Liver (tissue), 9 donors: ENCODE measurements around the gene KCNK3. TPM values are rescaled to one million over a fixed set of nuclear protein-coding genes. Genes with fewer than 3 reads are reported as not detected.
A peak's percentile ranks its signal among the peaks of the same experiment; 100 is the strongest.
"Not testable (repeated sequence)": the region's sequence is repeated elsewhere in the genome, so short reads cannot be mapped to it uniquely, and the experiment has no call there.

Experiments
- DNase-seq: peaks from one replicate; pipeline ENCODE4 v3.0.0-alpha.2; 2017; ENCODE audit warnings: low spot score
- H3K27ac ChIP-seq, 2 donors: one replicate each; pipeline ENCODE4 v1.7.0; 2013; ENCODE audit warnings: inconsistent platforms in 2 of 2, low read length in 2 of 2, control low read depth in 1 of 2, low read depth in 1 of 2, mild to moderate bottlenecking in 1 of 2
- H3K27me3 ChIP-seq, 4 donors: one replicate each; pipeline versions ENCODE4 v1.6.1 to v1.7.0; 2013; ENCODE audit warnings: low read length in 3 of 4, inconsistent platforms in 1 of 4, mild to moderate bottlenecking in 1 of 4, moderate library complexity in 1 of 4; ENCODE audit not compliant: control insufficient read depth in 4 of 4, insufficient read depth in 4 of 4
- H3K36me3 ChIP-seq, 4 donors: one replicate each; pipeline versions ENCODE4 v1.6.1 to v1.7.0; 2013; ENCODE audit warnings: low read length in 3 of 4, mild to moderate bottlenecking in 3 of 4, low read depth in 1 of 4, moderate library complexity in 1 of 4; ENCODE audit not compliant: control insufficient read depth in 4 of 4, insufficient read depth in 3 of 4
- H3K4me1 ChIP-seq, 4 donors: one replicate each; pipeline versions ENCODE4 v1.6.1 to v1.7.0; 2013; ENCODE audit warnings: low read length in 3 of 4, mild to moderate bottlenecking in 3 of 4, moderate library complexity in 1 of 4; ENCODE audit not compliant: control insufficient read depth in 4 of 4, insufficient read depth in 4 of 4
- H3K4me3 ChIP-seq, 3 donors: one replicate each; pipeline versions ENCODE4 v1.6.1 to v1.7.0; 2013; ENCODE audit warnings: low read length in 3 of 3, control low read depth in 1 of 3, low read depth in 1 of 3, mild to moderate bottlenecking in 1 of 3
- H3K9ac ChIP-seq, 2 donors: one replicate each; pipeline ENCODE4 v1.7.0; 2013; ENCODE audit warnings: low read length in 2 of 2, mild to moderate bottlenecking in 2 of 2, moderate library complexity in 2 of 2, control low read depth in 1 of 2, low read depth in 1 of 2
- H3K9me3 ChIP-seq, 4 donors: one replicate each; pipeline versions ENCODE4 v1.6.1 to v1.7.0; 2013; ENCODE audit warnings: low read length in 3 of 4; ENCODE audit not compliant: control insufficient read depth in 4 of 4
- EGR1 ChIP-seq, 2 donors: IDR thresholded peaks; 2 replicates each; pipeline ENCODE4 v1.6.1; 2016 to 2018; ENCODE audit warnings: antibody characterized with exemption in 2 of 2, low read depth in 2 of 2
- FOXA1 ChIP-seq: IDR thresholded peaks from 2 replicates; pipeline ENCODE4 v1.6.1; 2016; ENCODE audit warnings: antibody characterized with exemption
- FOXA2 ChIP-seq: IDR thresholded peaks from 2 replicates; pipeline ENCODE4 v1.6.1; 2016; ENCODE audit warnings: antibody characterized with exemption
- GABPA ChIP-seq, 2 donors: IDR thresholded peaks in 1 of 2; conservative IDR thresholded peaks in 1 of 2; 2 replicates each; pipeline ENCODE4 v1.6.1; 2016; ENCODE audit warnings: antibody characterized with exemption in 2 of 2, mild to moderate bottlenecking in 1 of 2, moderate library complexity in 1 of 2
- HNF4A ChIP-seq, 2 donors: conservative IDR thresholded peaks; 2 replicates each; pipeline ENCODE4 v1.6.1; 2016; ENCODE audit warnings: antibody characterized with exemption in 2 of 2, mild to moderate bottlenecking in 2 of 2
- HNF4G ChIP-seq: IDR thresholded peaks from 2 replicates; pipeline ENCODE4 v1.6.1; 2016; ENCODE audit warnings: antibody characterized with exemption
- JUND ChIP-seq, 2 donors: IDR thresholded peaks; 2 replicates each; pipeline ENCODE4 v1.6.1; 2016; ENCODE audit warnings: antibody characterized with exemption in 2 of 2
- NR2F2 ChIP-seq: IDR thresholded peaks from 2 replicates; pipeline ENCODE4 v1.6.1; 2016; ENCODE audit warnings: antibody characterized with exemption
- RAD21 ChIP-seq, 2 donors: IDR thresholded peaks; 2 replicates each; pipeline ENCODE4 v1.6.1; 2016; ENCODE audit warnings: antibody characterized with exemption in 2 of 2, mild to moderate bottlenecking in 2 of 2
- RXRA ChIP-seq, 2 donors: IDR thresholded peaks; 2 replicates each; pipeline ENCODE4 v1.6.1; 2017 to 2018; ENCODE audit warnings: antibody characterized with exemption in 2 of 2, mild to moderate bottlenecking in 1 of 2
- SP1 ChIP-seq: IDR thresholded peaks from 2 replicates; pipeline ENCODE4 v1.6.1; 2018; ENCODE audit warnings: antibody characterized with exemption, mild to moderate bottlenecking
- TAF1 ChIP-seq: conservative IDR thresholded peaks from 2 replicates; pipeline ENCODE4 v1.6.1; 2016; ENCODE audit warnings: antibody characterized with exemption, mild to moderate bottlenecking
- YY1 ChIP-seq: IDR thresholded peaks from 2 replicates; pipeline ENCODE4 v1.6.1; 2016; ENCODE audit warnings: antibody characterized with exemption, mild to moderate bottlenecking
- WGBS: extraction: QIAGEN DNeasy Blood & Tissue Kit; methylation state at CpG from one replicate; pipeline ENCODE4 v1.1.7; 2013; 5-methylcytosine and 5-hydroxymethylcytosine counted together
- polyA plus RNA-seq, 2 donors: library from polyadenylated mRNA; stranded (reverse) in 1 of 2; unstranded in 1 of 2; fragments of 200-250 nt in 1 of 2; fragments of >200 nt in 1 of 2; fragmentation: Nextera tagmentation in 1 of 2; extraction: Ambion mirVana in 1 of 2; gene quantifications; one replicate each; pipeline versions ENCODE4 v1.2.1 to v1.2.3, GENCODE V29; 2013 to 2015
- total RNA-seq, 2 donors: library from RNA; depleted of rRNA; stranded (reverse); fragments of >200 nt; gene quantifications; one replicate each; pipeline ENCODE4 v1.2.3, GENCODE V29; 2014
- TF ChIP-seq, protein P1 (sequence below): IDR thresholded peaks from 2 replicates; pipeline ENCODE4 v1.6.1; 2016; ENCODE audit warnings: antibody characterized with exemption
- TF ChIP-seq, protein P2 (sequence below): IDR thresholded peaks from 2 replicates; pipeline ENCODE4 v1.6.1; 2016; ENCODE audit warnings: antibody characterized with exemption
- TF ChIP-seq, protein P3 (sequence below): fragments of 150-350 bp; IDR thresholded peaks from 2 replicates; pipeline ENCODE4 v1.5.1; 2017; ENCODE audit warnings: improper control_type of control experiment, low read depth, low read length; ENCODE audit not compliant: missing input control
- TF ChIP-seq, protein P4 (sequence below): IDR thresholded peaks from 2 replicates; pipeline ENCODE4 v1.6.1; 2016; ENCODE audit warnings: antibody characterized with exemption, mild to moderate bottlenecking
- TF ChIP-seq, protein P5 (sequence below): IDR thresholded peaks from 2 replicates; pipeline ENCODE4 v1.6.1; 2016; ENCODE audit warnings: antibody characterized with exemption
- donor health status: healthy.
- donor health status: healthy.
- donor health status: healthy.
- donor health status: healthy.
- donor health status: healthy.

Gene KCNK3
- total and polyA plus RNA-seq, 4 donors: 0.78 to 6.6 (median 2.6) TPM; not detected in 1

DNA sequence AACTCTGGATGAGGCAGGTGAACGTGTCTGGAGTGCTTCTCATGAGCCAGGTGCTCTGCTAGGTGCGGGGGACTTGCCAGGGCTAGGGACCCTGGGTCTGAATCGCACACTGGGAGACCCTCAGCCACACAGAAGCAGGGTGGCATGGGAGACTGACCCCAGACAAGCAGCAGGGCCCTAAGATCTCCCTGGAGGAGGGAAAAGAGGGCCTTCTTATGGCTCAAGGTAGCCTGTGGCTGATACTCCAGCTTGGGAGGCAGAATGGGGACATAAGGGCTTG lies 38.5 kb upstream of the KCNK3 start:
- H3K4me1 ChIP-seq: no peaks in the 10 kb centered on the region
- no peaks in the 10 kb centered on the region for H3K36me3 ChIP-seq
- WGBS: 80% methylated on average over 3 of the region's 3 CpGs
- H3K4me3 ChIP-seq: no peak overlapping the region
- no peak overlapping the region for H3K27ac ChIP-seq
- H3K9ac ChIP-seq: no peak overlapping the region
- H3K27me3 ChIP-seq: peaks cover 0 to 7% (median 0%) of the 10 kb centered on the region in 4 donors
- no peaks in the 10 kb centered on the region for H3K9me3 ChIP-seq
- peak; percentile 17 for DNase-seq
- TF ChIP-seq GABPA (IDR thresholded peaks at IDR 0.05 in 1 of 2, conservative IDR thresholded peaks at IDR 0.05 in 1 of 2) (no peak), HNF4A (conservative IDR thresholded peaks at IDR 0.05) (no peak), SP1 (no peak), JUND (IDR thresholded peaks at IDR 0.05) (no peak), TAF1 (no peak), EGR1 (IDR thresholded peaks at IDR 0.05; ENCODE audit: low read depth in 2 of 2) (no peak), HNF4G (no peak), FOXA1 (no peak), YY1 (no peak), NR2F2 (no peak), RXRA (IDR thresholded peaks at IDR 0.05) (no peak), RAD21 (IDR thresholded peaks at IDR 0.05) (no peak), FOXA2 (no peak)
- TF ChIP-seq, protein P1, sequence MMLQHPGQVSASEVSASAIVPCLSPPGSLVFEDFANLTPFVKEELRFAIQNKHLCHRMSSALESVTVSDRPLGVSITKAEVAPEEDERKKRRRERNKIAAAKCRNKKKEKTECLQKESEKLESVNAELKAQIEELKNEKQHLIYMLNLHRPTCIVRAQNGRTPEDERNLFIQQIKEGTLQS: no peak
- TF ChIP-seq, protein P2, sequence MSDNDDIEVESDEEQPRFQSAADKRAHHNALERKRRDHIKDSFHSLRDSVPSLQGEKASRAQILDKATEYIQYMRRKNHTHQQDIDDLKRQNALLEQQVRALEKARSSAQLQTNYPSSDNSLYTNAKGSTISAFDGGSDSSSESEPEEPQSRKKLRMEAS: no peak
- TF ChIP-seq, protein P3, sequence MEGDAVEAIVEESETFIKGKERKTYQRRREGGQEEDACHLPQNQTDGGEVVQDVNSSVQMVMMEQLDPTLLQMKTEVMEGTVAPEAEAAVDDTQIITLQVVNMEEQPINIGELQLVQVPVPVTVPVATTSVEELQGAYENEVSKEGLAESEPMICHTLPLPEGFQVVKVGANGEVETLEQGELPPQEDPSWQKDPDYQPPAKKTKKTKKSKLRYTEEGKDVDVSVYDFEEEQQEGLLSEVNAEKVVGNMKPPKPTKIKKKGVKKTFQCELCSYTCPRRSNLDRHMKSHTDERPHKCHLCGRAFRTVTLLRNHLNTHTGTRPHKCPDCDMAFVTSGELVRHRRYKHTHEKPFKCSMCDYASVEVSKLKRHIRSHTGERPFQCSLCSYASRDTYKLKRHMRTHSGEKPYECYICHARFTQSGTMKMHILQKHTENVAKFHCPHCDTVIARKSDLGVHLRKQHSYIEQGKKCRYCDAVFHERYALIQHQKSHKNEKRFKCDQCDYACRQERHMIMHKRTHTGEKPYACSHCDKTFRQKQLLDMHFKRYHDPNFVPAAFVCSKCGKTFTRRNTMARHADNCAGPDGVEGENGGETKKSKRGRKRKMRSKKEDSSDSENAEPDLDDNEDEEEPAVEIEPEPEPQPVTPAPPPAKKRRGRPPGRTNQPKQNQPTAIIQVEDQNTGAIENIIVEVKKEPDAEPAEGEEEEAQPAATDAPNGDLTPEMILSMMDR: no peak
- TF ChIP-seq, protein P4, sequence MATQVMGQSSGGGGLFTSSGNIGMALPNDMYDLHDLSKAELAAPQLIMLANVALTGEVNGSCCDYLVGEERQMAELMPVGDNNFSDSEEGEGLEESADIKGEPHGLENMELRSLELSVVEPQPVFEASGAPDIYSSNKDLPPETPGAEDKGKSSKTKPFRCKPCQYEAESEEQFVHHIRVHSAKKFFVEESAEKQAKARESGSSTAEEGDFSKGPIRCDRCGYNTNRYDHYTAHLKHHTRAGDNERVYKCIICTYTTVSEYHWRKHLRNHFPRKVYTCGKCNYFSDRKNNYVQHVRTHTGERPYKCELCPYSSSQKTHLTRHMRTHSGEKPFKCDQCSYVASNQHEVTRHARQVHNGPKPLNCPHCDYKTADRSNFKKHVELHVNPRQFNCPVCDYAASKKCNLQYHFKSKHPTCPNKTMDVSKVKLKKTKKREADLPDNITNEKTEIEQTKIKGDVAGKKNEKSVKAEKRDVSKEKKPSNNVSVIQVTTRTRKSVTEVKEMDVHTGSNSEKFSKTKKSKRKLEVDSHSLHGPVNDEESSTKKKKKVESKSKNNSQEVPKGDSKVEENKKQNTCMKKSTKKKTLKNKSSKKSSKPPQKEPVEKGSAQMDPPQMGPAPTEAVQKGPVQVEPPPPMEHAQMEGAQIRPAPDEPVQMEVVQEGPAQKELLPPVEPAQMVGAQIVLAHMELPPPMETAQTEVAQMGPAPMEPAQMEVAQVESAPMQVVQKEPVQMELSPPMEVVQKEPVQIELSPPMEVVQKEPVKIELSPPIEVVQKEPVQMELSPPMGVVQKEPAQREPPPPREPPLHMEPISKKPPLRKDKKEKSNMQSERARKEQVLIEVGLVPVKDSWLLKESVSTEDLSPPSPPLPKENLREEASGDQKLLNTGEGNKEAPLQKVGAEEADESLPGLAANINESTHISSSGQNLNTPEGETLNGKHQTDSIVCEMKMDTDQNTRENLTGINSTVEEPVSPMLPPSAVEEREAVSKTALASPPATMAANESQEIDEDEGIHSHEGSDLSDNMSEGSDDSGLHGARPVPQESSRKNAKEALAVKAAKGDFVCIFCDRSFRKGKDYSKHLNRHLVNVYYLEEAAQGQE: no peak
- TF ChIP-seq, protein P5, sequence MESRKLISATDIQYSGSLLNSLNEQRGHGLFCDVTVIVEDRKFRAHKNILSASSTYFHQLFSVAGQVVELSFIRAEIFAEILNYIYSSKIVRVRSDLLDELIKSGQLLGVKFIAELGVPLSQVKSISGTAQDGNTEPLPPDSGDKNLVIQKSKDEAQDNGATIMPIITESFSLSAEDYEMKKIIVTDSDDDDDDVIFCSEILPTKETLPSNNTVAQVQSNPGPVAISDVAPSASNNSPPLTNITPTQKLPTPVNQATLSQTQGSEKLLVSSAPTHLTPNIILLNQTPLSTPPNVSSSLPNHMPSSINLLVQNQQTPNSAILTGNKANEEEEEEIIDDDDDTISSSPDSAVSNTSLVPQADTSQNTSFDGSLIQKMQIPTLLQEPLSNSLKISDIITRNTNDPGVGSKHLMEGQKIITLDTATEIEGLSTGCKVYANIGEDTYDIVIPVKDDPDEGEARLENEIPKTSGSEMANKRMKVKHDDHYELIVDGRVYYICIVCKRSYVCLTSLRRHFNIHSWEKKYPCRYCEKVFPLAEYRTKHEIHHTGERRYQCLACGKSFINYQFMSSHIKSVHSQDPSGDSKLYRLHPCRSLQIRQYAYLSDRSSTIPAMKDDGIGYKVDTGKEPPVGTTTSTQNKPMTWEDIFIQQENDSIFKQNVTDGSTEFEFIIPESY: no peak

DNA sequence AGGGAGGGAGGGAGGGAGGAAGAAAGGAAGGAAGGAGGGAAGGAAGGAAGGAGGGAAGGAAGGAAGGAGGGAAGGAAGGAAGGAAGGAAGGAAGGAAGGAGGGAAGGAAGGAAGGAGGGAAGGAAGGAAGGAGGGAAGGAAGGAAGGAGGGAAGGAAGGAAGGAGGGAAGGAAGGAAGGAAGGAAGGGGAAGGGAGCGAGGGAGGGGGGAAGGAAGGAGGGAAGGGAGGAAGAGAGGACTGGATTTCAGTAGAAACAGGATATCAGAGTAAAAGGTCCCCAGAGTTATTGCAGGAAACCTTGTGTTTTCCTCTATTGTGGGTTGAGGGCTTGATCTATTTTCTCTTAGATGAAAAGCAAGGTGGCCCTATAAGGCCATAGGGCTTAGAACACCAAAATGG lies 37.4 kb upstream of the KCNK3 start:
- 73% methylated on average over 1 of the region's 1 CpG for WGBS
- H3K27ac ChIP-seq, H3K4me3 ChIP-seq, DNase-seq, H3K36me3 ChIP-seq, H3K4me1 ChIP-seq, H3K27me3 ChIP-seq, H3K9me3 ChIP-seq, H3K9ac ChIP-seq: not testable (repeated sequence)
